ENCODE results near the gene SLC30A7.
A peak's percentile ranks its signal among the peaks of the same experiment; 100 is the strongest.
"Not testable (repeated sequence)": the region's sequence is repeated elsewhere in the genome, so short reads cannot be mapped to it uniquely, and the experiment has no call there.

SLC30A7 gene

GRCh38 chr1:100889869-100890482, 5.9 kb upstream of the SLC30A7 start:
- not testable (repeated sequence) for DNase-seq (ENCODE audit: low read depth in 2 of 2, low spot score in 1 of 2)

- no peak for DNase-seq (ENCODE audit: low read depth in 2 of 2, low spot score in 1 of 2)
Measured at GRCh38 chr1:100891380-100891779, 4.5 kb upstream of the SLC30A7 start.

GRCh38 chr1:100892554-100892953, 3.3 kb upstream of the SLC30A7 start:
- no peak for DNase-seq (ENCODE audit: low read depth in 2 of 2, low spot score in 1 of 2)

GRCh38 chr1:100893718-100894117, 2.2 kb upstream of the SLC30A7 start:
- no peak for DNase-seq (ENCODE audit: low read depth in 2 of 2, low spot score in 1 of 2)

- peak; percentile 18 to 28 for DNase-seq (ENCODE audit: low read depth in 2 of 2, low spot score in 1 of 2)
Measured at GRCh38 chr1:100894603-100895539, 1.0 kb upstream of the SLC30A7 start, which contains the start of gene EXTL2. Gene EXTL2, minus strand, starts transcription at chr1:100894842. Its CDS starts 6,085 bp downstream, at chr1:100888757.

- DNase-seq (ENCODE audit: low read depth in 2 of 2, low spot score in 1 of 2): peak in 1 of 2 donors; percentile 23
Measured at GRCh38 chr1:100896481-100896982, 642 bp downstream of the SLC30A7 start.

GRCh38 chr1:100902365-100902764, 6.5 kb downstream of the SLC30A7 start:
- DNase-seq (ENCODE audit: low read depth in 2 of 2, low spot score in 1 of 2): no peak

- DNase-seq (ENCODE audit: low read depth in 2 of 2, low spot score in 1 of 2): no peak
Measured at GRCh38 chr1:100903777-100904176, 7.9 kb downstream of the SLC30A7 start.

- DNase-seq (ENCODE audit: low read depth in 2 of 2, low spot score in 1 of 2): no peak
Measured at GRCh38 chr1:100904528-100904927, 8.6 kb downstream of the SLC30A7 start.

GRCh38 chr1:100905181-100905580, 9.3 kb downstream of the SLC30A7 start:
- no peak for DNase-seq (ENCODE audit: low read depth in 2 of 2, low spot score in 1 of 2)

GRCh38 chr1:100907887-100908286, 12.0 kb downstream of the SLC30A7 start:
- no peak for DNase-seq (ENCODE audit: low read depth in 2 of 2, low spot score in 1 of 2)

GRCh38 chr1:100909018-100909417, 13.1 kb downstream of the SLC30A7 start:
- no peak for DNase-seq (ENCODE audit: low read depth in 2 of 2, low spot score in 1 of 2)

GRCh38 chr1:100912019-100912418, 16.1 kb downstream of the SLC30A7 start:
- no peak for DNase-seq (ENCODE audit: low read depth in 2 of 2, low spot score in 1 of 2)

GRCh38 chr1:100921110-100921706, 25.3 kb downstream of the SLC30A7 start:
- DNase-seq (ENCODE audit: low read depth in 2 of 2, low spot score in 1 of 2): no peak

GRCh38 chr1:100924212-100924611, 28.3 kb downstream of the SLC30A7 start:
- no peak for DNase-seq (ENCODE audit: low read depth in 2 of 2, low spot score in 1 of 2)

- no peak for DNase-seq (ENCODE audit: low read depth in 2 of 2, low spot score in 1 of 2)
Measured at GRCh38 chr1:100924991-100925390, 29.1 kb downstream of the SLC30A7 start.

GRCh38 chr1:100926240-100926639, 30.4 kb downstream of the SLC30A7 start:
- DNase-seq (ENCODE audit: low read depth in 2 of 2, low spot score in 1 of 2): no peak

- peak in 1 of 2 donors; percentile 31 for DNase-seq (ENCODE audit: low read depth in 2 of 2, low spot score in 1 of 2)
Measured at GRCh38 chr1:100927276-100927675, 31.4 kb downstream of the SLC30A7 start.

- DNase-seq (ENCODE audit: low read depth in 2 of 2, low spot score in 1 of 2): no peak
Measured at GRCh38 chr1:100928128-100928527, 32.2 kb downstream of the SLC30A7 start.

GRCh38 chr1:100930494-100930893, 34.6 kb downstream of the SLC30A7 start:
- DNase-seq (ENCODE audit: low read depth in 2 of 2, low spot score in 1 of 2): no peak

- DNase-seq (ENCODE audit: low read depth in 2 of 2, low spot score in 1 of 2): no peak
Measured at GRCh38 chr1:100931716-100932115, 35.8 kb downstream of the SLC30A7 start.

GRCh38 chr1:100933555-100933954, 37.7 kb downstream of the SLC30A7 start:
- DNase-seq (ENCODE audit: low read depth in 2 of 2, low spot score in 1 of 2): not testable (repeated sequence)

Data from stimulated activated CD8-positive, alpha-beta memory T cell treated with anti-CD3 and anti-CD28 coated beads, Interleukin-4, amount 100 ng/mL, for 4 hours (primary cell).